UCSD-AML1 (cell line): ENCODE data around the gene SLC46A3.
"Not testable (repeated sequence)": the region's sequence is repeated elsewhere in the genome, so short reads cannot be mapped to it uniquely, and the experiment has no call there.

ENCODE experiments used
- DNase-seq: peaks from one replicate; lab custom pipeline; 2025; ENCODE audit not compliant: unreplicated experiment; lab: John Stamatoyannopoulos, UW

The SLC46A3 gene

GRCh38 chr13:28718543-28719226 lies at the start of gene SLC46A3:
Gene SLC46A3 (minus strand): TSS chr13:28718970. CDS start chr13:28717998, 972 bp downstream.
- peak; percentile 45 for DNase-seq

- no peak for DNase-seq
These were observed 45.1 kb upstream of the SLC46A3 start for GRCh38 chr13:28763887-28764286.

GRCh38 chr13:28761586-28761985 lies 42.8 kb upstream of the SLC46A3 start:
- no peak for DNase-seq

GRCh38 chr13:28755546-28755870 lies 36.7 kb upstream of the SLC46A3 start:
- no peak for DNase-seq

- peak; percentile 81 for DNase-seq
These were observed 36.2 kb upstream of the SLC46A3 start for GRCh38 chr13:28754698-28755545.

GRCh38 chr13:28753946-28754345 lies 35.2 kb upstream of the SLC46A3 start:
- no peak for DNase-seq

- DNase-seq: peak; percentile 39
These were observed 34.6 kb upstream of the SLC46A3 start for GRCh38 chr13:28753208-28753892.

GRCh38 chr13:28751175-28751960 lies 32.6 kb upstream of the SLC46A3 start:
- no peak for DNase-seq

GRCh38 chr13:28750187-28751045 lies 31.6 kb upstream of the SLC46A3 start:
- DNase-seq: no peak

GRCh38 chr13:28747851-28748250 lies 29.1 kb upstream of the SLC46A3 start:
- no peak for DNase-seq

GRCh38 chr13:28746287-28746612 lies 27.5 kb upstream of the SLC46A3 start:
- DNase-seq: no peak

GRCh38 chr13:28744656-28745055 lies 25.9 kb upstream of the SLC46A3 start:
- peak; percentile 21 for DNase-seq

GRCh38 chr13:28744091-28744536 lies 25.3 kb upstream of the SLC46A3 start:
- DNase-seq: peak; percentile 35

- no peak for DNase-seq
These were observed 24.8 kb upstream of the SLC46A3 start for GRCh38 chr13:28743499-28744083.

- DNase-seq: no peak
These were observed 24.2 kb upstream of the SLC46A3 start for GRCh38 chr13:28743020-28743419.

GRCh38 chr13:28742445-28742844 lies 23.7 kb upstream of the SLC46A3 start:
- not testable (repeated sequence) for DNase-seq

- no peak for DNase-seq
These were observed 22.3 kb upstream of the SLC46A3 start for GRCh38 chr13:28741084-28741491.

GRCh38 chr13:28739376-28739775 lies 20.6 kb upstream of the SLC46A3 start:
- no peak for DNase-seq

GRCh38 chr13:28735481-28736029 lies 16.8 kb upstream of the SLC46A3 start:
- no peak for DNase-seq
